ENCODE results near the gene MMP19. TPM values are rescaled to one million over a fixed set of nuclear protein-coding genes. Genes with fewer than 3 reads are reported as not detected.

The MMP19 gene
- total RNA-seq, 6 experiments from 2014 or later = 13.7 to 24.7 (median 21.4) TPM

- Mint-ChIP-seq H3K27me3 (ENCODE audit: insufficient read depth) (peaks cover 5% of the 10 kb centered on the region), H3K4me3 (peak overlapping the region; percentile 95), H3K36me3 (ENCODE audit: low read depth) (peaks cover 19% of the 10 kb centered on the region), H3K27ac (peak overlapping the region; percentile 88), H3K9me3 (no peaks in the 10 kb centered on the region), H3K4me1 (ENCODE audit: low read depth) (peaks cover 39% of the 10 kb centered on the region)
- TF ChIP-seq CTCF (IDR thresholded peaks at IDR 0.05) = no peak
- peak; percentile 33 for DNase-seq
These were observed 11.9 kb downstream of the MMP19 start for GRCh38 chr12:55830601-55831446.

- peaks cover 5% of the 10 kb centered on the region for H3K27me3 Mint-ChIP-seq (ENCODE audit: insufficient read depth)
- TF ChIP-seq CTCF (IDR thresholded peaks at IDR 0.05) = no peak
- peak overlapping the region; percentile 95 for H3K4me3 Mint-ChIP-seq
- peaks cover 22% of the 10 kb centered on the region for H3K36me3 Mint-ChIP-seq (ENCODE audit: low read depth)
- peak overlapping the region; percentile 88 for H3K27ac Mint-ChIP-seq
- DNase-seq = no peak
- H3K4me1 Mint-ChIP-seq (ENCODE audit: low read depth) = peaks cover 42% of the 10 kb centered on the region
- H3K9me3 Mint-ChIP-seq = no peaks in the 10 kb centered on the region
These were observed 12.7 kb downstream of the MMP19 start for GRCh38 chr12:55829967-55830600.

GRCh38 chr12:55828357-55828756 lies 14.4 kb downstream of the MMP19 start:
- Mint-ChIP-seq H3K4me1 (ENCODE audit: low read depth) (peaks cover 50% of the 10 kb centered on the region), H3K9me3 (no peaks in the 10 kb centered on the region), H3K27ac (peak overlapping the region; percentile 88; the same call in 1 of the 2 replicates), H3K36me3 (ENCODE audit: low read depth) (peaks cover 22% of the 10 kb centered on the region), H3K4me3 (peak overlapping the region; percentile 95), H3K27me3 (ENCODE audit: insufficient read depth) (peaks cover 5% of the 10 kb centered on the region)
- DNase-seq = no peak
- no peak for TF ChIP-seq CTCF (IDR thresholded peaks at IDR 0.05)

GRCh38 chr12:55827806-55828205 lies 14.9 kb downstream of the MMP19 start:
- no peak for DNase-seq
- H3K36me3 Mint-ChIP-seq (ENCODE audit: low read depth) = peaks cover 26% of the 10 kb centered on the region
- H3K27me3 Mint-ChIP-seq (ENCODE audit: insufficient read depth) = peaks cover 5% of the 10 kb centered on the region
- H3K4me1 Mint-ChIP-seq (ENCODE audit: low read depth) = peaks cover 50% of the 10 kb centered on the region
- no peak for TF ChIP-seq CTCF (IDR thresholded peaks at IDR 0.05)
- H3K27ac Mint-ChIP-seq = peak overlapping the region; percentile 4; the same call in 1 of the 2 replicates
- peak overlapping the region; percentile 95; the same call in 1 of the 2 replicates for H3K4me3 Mint-ChIP-seq
- no peaks in the 10 kb centered on the region for H3K9me3 Mint-ChIP-seq

GRCh38 chr12:55824726-55825125 lies 18.0 kb downstream of the MMP19 start:
- Mint-ChIP-seq H3K27me3 (ENCODE audit: insufficient read depth) (no peaks in the 10 kb centered on the region; the same call in 1 of the 2 replicates), H3K9me3 (no peaks in the 10 kb centered on the region), H3K27ac (peak overlapping the region; percentile 64; the same call in 1 of the 2 replicates), H3K4me3 (no peak overlapping the region), H3K4me1 (ENCODE audit: low read depth) (peaks cover 30% of the 10 kb centered on the region), H3K36me3 (ENCODE audit: low read depth) (peaks cover 38% of the 10 kb centered on the region)
- TF ChIP-seq CTCF (IDR thresholded peaks at IDR 0.05) = no peak
- DNase-seq = no peak

All from HFFc6 (cell line).